ENCODE data around the gene SH2B3. TPM values are rescaled to one million over a fixed set of nuclear protein-coding genes. Genes with fewer than 3 reads are reported as not detected.
A peak's percentile ranks its signal among the peaks of the same experiment; 100 is the strongest.
"Not testable (repeated sequence)": the region's sequence is repeated elsewhere in the genome, so short reads cannot be mapped to it uniquely, and the experiment has no call there.

Gene SH2B3
- total and polyA plus RNA-seq, 4 experiments from 2014 or later: 4.2 to 28.2 (median 19.8) TPM

DNA sequence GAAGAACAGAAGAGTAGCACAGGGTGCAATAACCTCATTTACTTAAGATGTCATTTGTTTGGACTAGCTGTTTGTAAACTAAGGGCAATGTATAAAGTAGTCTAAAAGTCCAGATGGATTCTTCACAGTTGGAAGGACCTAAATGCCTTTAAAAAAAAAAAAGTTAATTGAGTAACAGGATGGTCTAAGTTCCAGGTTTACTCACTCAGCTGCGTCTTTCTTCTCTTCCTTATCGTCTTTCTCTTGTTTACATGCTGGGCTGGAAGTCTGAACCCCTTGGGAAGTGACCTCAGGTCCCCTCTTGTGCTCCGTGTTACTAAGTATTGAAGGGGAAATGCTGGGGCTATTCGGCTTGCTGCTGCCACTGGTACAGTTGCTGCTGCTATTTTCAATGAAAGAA, 82.5 kb downstream of the SH2B3 start:
- H3K36me3 ChIP-seq (ENCODE audit: insufficient read depth, low read length): peaks cover 32% of the 10 kb centered on the region
- no peaks in the 10 kb centered on the region for H3K4me1 ChIP-seq (ENCODE audit: insufficient read depth, low read length)
- no peak overlapping the region for H3K27ac ChIP-seq (ENCODE audit: low read depth, low read length)
- H3K4me3 ChIP-seq (ENCODE audit: low read length in 2 of 2): no peak overlapping the region
- H3K9me3 ChIP-seq (ENCODE audit: control insufficient read depth in 1 of 2, low read length in 2 of 2): no peaks in the 10 kb centered on the region
- ChIA-PET POLR2A (ENCODE audit: partially characterized antibody) (no interaction called here), CTCF (ENCODE audit: partially characterized antibody) (interaction anchor here (1.1 to 2.1 kb wide), 3 partner anchors 8 to 92 kb away, joined by 3 to 8 read pairs (median 3); no protein-coding TSS in a partner anchor)
- Mint-ChIP-seq H3K9me3 (no peaks in the 10 kb centered on the region), H3K27ac (peak overlapping the region in 2 of 7 donors; percentile 25 to 64), H3K4me1 (no peaks in the 10 kb centered on the region), H3K36me3 (peaks cover 39 to 62% of the 10 kb centered on the region in 2 donors), H3K27me3 (no peaks in the 10 kb centered on the region), H3K4me3 (no peak overlapping the region)
- DNase-seq: no peak
- H3K27me3 ChIP-seq (ENCODE audit: insufficient read depth, low read length): no peaks in the 10 kb centered on the region
- intact Hi-C loops (cut with micrococcal nuclease): no loop called here

- peaks cover 37 to 57% of the 10 kb centered on the region in 2 donors for H3K36me3 Mint-ChIP-seq
- H3K4me3 Mint-ChIP-seq: no peak overlapping the region
- Histone ChIP-seq H3K9me3 (ENCODE audit: control insufficient read depth in 1 of 2, low read length in 2 of 2) (no peaks in the 10 kb centered on the region), H3K4me3 (ENCODE audit: low read length in 2 of 2) (no peak overlapping the region), H3K4me1 (ENCODE audit: insufficient read depth, low read length) (no peaks in the 10 kb centered on the region), H3K27ac (ENCODE audit: low read depth, low read length) (no peak overlapping the region), H3K27me3 (ENCODE audit: insufficient read depth, low read length) (no peaks in the 10 kb centered on the region), H3K36me3 (ENCODE audit: insufficient read depth, low read length) (peaks cover 32% of the 10 kb centered on the region)
- H3K27me3 Mint-ChIP-seq: no peaks in the 10 kb centered on the region
- H3K9me3 Mint-ChIP-seq: no peaks in the 10 kb centered on the region
- ChIA-PET CTCF (ENCODE audit: partially characterized antibody) (interaction anchor here (1.1 to 2.1 kb wide), 3 partner anchors 9 to 92 kb away, joined by 3 to 8 read pairs (median 3); no protein-coding TSS in a partner anchor), POLR2A (ENCODE audit: partially characterized antibody) (no interaction called here)
- no peak for DNase-seq
- intact Hi-C loops (cut with micrococcal nuclease): no loop called here
- no peak overlapping the region for H3K27ac Mint-ChIP-seq
- H3K4me1 Mint-ChIP-seq: no peaks in the 10 kb centered on the region
Measured at GRCh38 chr12:111488798-111489197, 83.1 kb downstream of the SH2B3 start.

DNA sequence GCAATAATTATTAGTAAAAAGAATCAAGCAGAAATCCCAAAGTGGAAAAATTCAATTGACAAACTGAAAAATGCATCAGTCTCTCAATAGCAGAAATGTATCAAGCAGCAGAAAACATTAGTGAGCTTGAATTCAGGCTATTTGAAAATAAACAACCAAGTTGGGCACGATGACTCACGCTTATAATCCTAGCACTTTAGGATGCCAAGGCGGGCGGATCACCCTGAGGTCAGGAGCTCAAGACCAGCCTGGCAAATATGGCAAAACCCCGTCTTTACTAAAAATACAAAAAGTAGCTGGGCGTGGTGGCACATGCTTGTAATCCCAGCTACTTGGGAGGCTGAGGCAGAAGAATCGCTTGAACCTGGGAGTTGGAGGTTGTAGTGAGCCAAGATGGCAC, 87.3 kb downstream of the SH2B3 start:
- not testable (repeated sequence) for H3K4me3 ChIP-seq (ENCODE audit: low read length in 2 of 2); H3K4me1 ChIP-seq (ENCODE audit: insufficient read depth, low read length)

GRCh38 chr12:111494676-111495075, 89.0 kb downstream of the SH2B3 start:
- Histone ChIP-seq H3K4me3 (ENCODE audit: low read length in 2 of 2) (no peak overlapping the region), H3K9me3 (ENCODE audit: control insufficient read depth in 1 of 2, low read length in 2 of 2) (no peaks in the 10 kb centered on the region), H3K4me1 (ENCODE audit: insufficient read depth, low read length) (no peaks in the 10 kb centered on the region), H3K36me3 (ENCODE audit: insufficient read depth, low read length) (peaks cover 13% of the 10 kb centered on the region), H3K27ac (ENCODE audit: low read depth, low read length) (no peak overlapping the region), H3K27me3 (ENCODE audit: insufficient read depth, low read length) (no peaks in the 10 kb centered on the region)
- H3K4me1 Mint-ChIP-seq: peaks cover 0 to 1% (median 0%) of the 10 kb centered on the region in 4 donors
- H3K27me3 Mint-ChIP-seq: no peaks in the 10 kb centered on the region
- intact Hi-C loops (cut with micrococcal nuclease): no loop called here
- H3K36me3 Mint-ChIP-seq: peaks cover 30 to 59% of the 10 kb centered on the region in 2 donors
- ChIA-PET CTCF (ENCODE audit: partially characterized antibody) (interaction anchor here (1.0 to 1.4 kb wide), 2 partner anchors 10 to 98 kb away, joined by 3 read pairs; no protein-coding TSS in a partner anchor), POLR2A (ENCODE audit: partially characterized antibody) (interaction anchor here (0.7 kb wide), 1 partner anchor 661 kb away, joined by 3 read pairs; no protein-coding TSS in a partner anchor)
- H3K9me3 Mint-ChIP-seq: no peaks in the 10 kb centered on the region
- no peak overlapping the region for H3K4me3 Mint-ChIP-seq
- no peak for DNase-seq
- H3K27ac Mint-ChIP-seq: peak overlapping the region in 1 of 7 donors; percentile 25

More for the DNA sequence above, 87.3 kb downstream of the SH2B3 start:
- H3K4me3 Mint-ChIP-seq; POLR2A ChIA-PET (ENCODE audit: partially characterized antibody); intact Hi-C loops (cut with micrococcal nuclease); H3K9me3 Mint-ChIP-seq; H3K4me1 Mint-ChIP-seq; H3K27ac Mint-ChIP-seq; H3K27me3 ChIP-seq (ENCODE audit: insufficient read depth, low read length); DNase-seq; H3K27me3 Mint-ChIP-seq; H3K27ac ChIP-seq (ENCODE audit: low read depth, low read length); H3K9me3 ChIP-seq (ENCODE audit: control insufficient read depth in 1 of 2, low read length in 2 of 2): not testable (repeated sequence)
- CTCF ChIA-PET (ENCODE audit: partially characterized antibody): interaction anchor here (0.7 to 1.3 kb wide), 4 partner anchors 36 to 1653 kb away, joined by 3 to 4 read pairs (median 3); no protein-coding TSS in a partner anchor
- H3K36me3 Mint-ChIP-seq: peaks cover 34 to 55% of the 10 kb centered on the region in 2 donors
- peaks cover 19% of the 10 kb centered on the region for H3K36me3 ChIP-seq (ENCODE audit: insufficient read depth, low read length)

Other genes with a start within 250 kb of the SH2B3 start
- gene PHETA1, start 36.8 kb upstream of the SH2B3 start, total RNA-seq: 1 to 10 TPM; 4.7 to 6.4 TPM
- 1 to 10 TPM in 1 of 2 donors, under 1 TPM in 1; 0.24 to 1.4 TPM for gene PHETA1, start 36.8 kb upstream of the SH2B3 start, polyA plus RNA-seq
- 10 to 100 TPM; 70.3 to 74.8 TPM for gene ATXN2, start 193.4 kb downstream of the SH2B3 start, total RNA-seq
- gene ATXN2, start 193.4 kb downstream of the SH2B3 start, polyA plus RNA-seq: 10 to 100 TPM; 11.0 to 35.8 TPM

All from CD4-positive, alpha-beta memory T cell (primary cell).